ENCODE measurements around the gene TMEM53.
A peak's percentile ranks its signal among the peaks of the same experiment; 100 is the strongest.

TMEM53 gene

DNA sequence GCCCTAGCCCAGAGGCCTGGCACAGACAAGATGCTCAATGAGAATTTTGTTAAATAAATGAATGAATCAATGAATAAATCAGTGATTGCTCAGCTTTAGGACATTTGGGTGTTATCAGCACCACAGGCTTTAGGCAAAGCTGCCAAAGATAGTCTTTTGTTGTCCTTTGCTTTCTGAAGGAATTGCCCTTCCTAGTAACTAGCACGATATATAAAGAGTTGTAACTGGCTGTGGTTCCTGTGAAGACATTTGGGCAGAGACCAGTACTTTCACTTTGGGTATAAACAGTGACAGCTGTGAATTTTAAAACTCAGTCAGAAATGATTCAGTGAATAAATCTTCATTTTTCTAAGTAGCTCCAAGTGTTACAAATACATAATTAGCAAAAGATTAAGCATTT is 43.4 kb upstream of the TMEM53 start:
- no peak overlapping the region for H3K4me3 ChIP-seq (ENCODE audit: low read length in 2 of 2)
- H4K91ac ChIP-seq (ENCODE audit: low read depth, low read length, poor library complexity), result no peak overlapping the region
- no peak overlapping the region for H4K8ac ChIP-seq (ENCODE audit: low read depth, low read length)
- H2BK15ac ChIP-seq (ENCODE audit: low read length), result no peak overlapping the region
- H2AFZ ChIP-seq (ENCODE audit: low read length), result no peak overlapping the region
- no peak overlapping the region for H3K9ac ChIP-seq (ENCODE audit: low read depth, low read length, poor library complexity)
- no peak overlapping the region for H2BK5ac ChIP-seq (ENCODE audit: low read length)
- H3K27me3 ChIP-seq (ENCODE audit: control insufficient read depth in 3 of 3, insufficient read depth in 3 of 3, low read depth in 1 of 3, low read length in 3 of 3), result no peaks in the 10 kb centered on the region
- H2AK5ac ChIP-seq (ENCODE audit: low read depth, low read length), result no peak overlapping the region
- no peak overlapping the region for H3K14ac ChIP-seq (ENCODE audit: low read length)
- H3K4me1 ChIP-seq (ENCODE audit: control insufficient read depth in 2 of 2, insufficient read depth in 1 of 2, low read depth in 1 of 2, low read length in 2 of 2), result peaks cover 0 to 3% of the 10 kb centered on the region in 2 donors
- H3K27ac ChIP-seq (replicated peaks; ENCODE audit: low read length), result no peak overlapping the region
- H3K79me1 ChIP-seq (ENCODE audit: low read depth, low read length), result no peaks in the 10 kb centered on the region
- WGBS, 2 donors (ENCODE audit: extremely low coverage in 2 of 2, insufficient read length in 2 of 2, insufficient replicate concordance in 1 of 2), result no CpG with 5 or more reads among the region's 1 CpG
- no peak overlapping the region for H3K23ac ChIP-seq (ENCODE audit: low read depth, low read length, poor library complexity)
- no peaks in the 10 kb centered on the region for H3K9me3 ChIP-seq (replicated peaks in 1 of 2; ENCODE audit: control insufficient read depth in 2 of 2, insufficient read depth in 1 of 2, low read depth in 1 of 2, low read length in 2 of 2)
- no peak overlapping the region for H3K4ac ChIP-seq (ENCODE audit: low read length)
- no peak for DNase-seq (ENCODE audit: low spot score)
- H3K18ac ChIP-seq (ENCODE audit: low read length), result no peak overlapping the region
- no peak overlapping the region for H2BK12ac ChIP-seq (ENCODE audit: low read length)
- no peak overlapping the region for H2BK120ac ChIP-seq (ENCODE audit: low read depth, low read length)
- no peaks in the 10 kb centered on the region for H3K36me3 ChIP-seq (replicated peaks in 1 of 2; ENCODE audit: control insufficient read depth in 2 of 2, insufficient read depth in 2 of 2, low read length in 2 of 2)
- no peak overlapping the region for H3K4me2 ChIP-seq (ENCODE audit: insufficient read depth, low read length, poor library complexity, severe bottlenecking)

DNA sequence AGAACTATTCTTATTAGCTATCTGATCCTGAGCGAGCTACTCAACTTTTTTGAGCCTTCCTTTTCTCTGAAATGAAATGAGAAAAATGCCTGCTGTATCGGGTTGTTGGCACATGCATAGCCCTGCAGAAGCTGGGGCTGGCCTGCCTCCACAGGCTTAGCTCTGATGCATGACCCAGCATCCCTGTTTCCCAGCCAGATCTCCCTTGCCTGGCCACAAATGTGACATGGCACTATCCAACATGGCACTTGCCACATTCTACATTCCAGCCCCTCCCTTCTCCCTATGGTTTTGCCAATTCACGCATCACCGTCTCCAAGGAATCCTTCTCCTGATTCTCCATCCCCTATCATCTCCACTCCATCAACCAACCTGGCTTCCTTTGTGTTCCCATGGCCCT is 42.9 kb upstream of the TMEM53 start:
- no peak for DNase-seq (ENCODE audit: low spot score)
- Histone ChIP-seq H2BK15ac (ENCODE audit: low read length) (no peak overlapping the region), H3K27ac (replicated peaks; ENCODE audit: low read length) (no peak overlapping the region), H3K18ac (ENCODE audit: low read length) (no peak overlapping the region), H4K8ac (ENCODE audit: low read depth, low read length) (no peak overlapping the region), H2AK5ac (ENCODE audit: low read depth, low read length) (no peak overlapping the region), H3K4me2 (ENCODE audit: insufficient read depth, low read length, poor library complexity, severe bottlenecking) (no peak overlapping the region), H3K27me3 (ENCODE audit: control insufficient read depth in 3 of 3, insufficient read depth in 3 of 3, low read depth in 1 of 3, low read length in 3 of 3) (no peaks in the 10 kb centered on the region), H3K36me3 (replicated peaks in 1 of 2; ENCODE audit: control insufficient read depth in 2 of 2, insufficient read depth in 2 of 2, low read length in 2 of 2) (no peaks in the 10 kb centered on the region), H3K23ac (ENCODE audit: low read depth, low read length, poor library complexity) (no peak overlapping the region), H3K14ac (ENCODE audit: low read length) (no peak overlapping the region), H3K79me1 (ENCODE audit: low read depth, low read length) (no peaks in the 10 kb centered on the region), H2BK120ac (ENCODE audit: low read depth, low read length) (no peak overlapping the region), H3K9ac (ENCODE audit: low read depth, low read length, poor library complexity) (no peak overlapping the region), H4K91ac (ENCODE audit: low read depth, low read length, poor library complexity) (no peak overlapping the region), H3K9me3 (replicated peaks in 1 of 2; ENCODE audit: control insufficient read depth in 2 of 2, insufficient read depth in 1 of 2, low read depth in 1 of 2, low read length in 2 of 2) (no peaks in the 10 kb centered on the region), H2AFZ (ENCODE audit: low read length) (no peak overlapping the region), H2BK12ac (ENCODE audit: low read length) (no peak overlapping the region), H2BK5ac (ENCODE audit: low read length) (no peak overlapping the region), H3K4me3 (ENCODE audit: low read length in 2 of 2) (no peak overlapping the region), H3K4ac (ENCODE audit: low read length) (no peak overlapping the region), H3K4me1 (ENCODE audit: control insufficient read depth in 2 of 2, insufficient read depth in 1 of 2, low read depth in 1 of 2, low read length in 2 of 2) (peaks cover 0 to 3% of the 10 kb centered on the region in 2 donors)
- WGBS, 2 donors (ENCODE audit: extremely low coverage in 2 of 2, insufficient read length in 2 of 2, insufficient replicate concordance in 1 of 2), result no CpG with 5 or more reads among the region's 4 CpGs

DNA sequence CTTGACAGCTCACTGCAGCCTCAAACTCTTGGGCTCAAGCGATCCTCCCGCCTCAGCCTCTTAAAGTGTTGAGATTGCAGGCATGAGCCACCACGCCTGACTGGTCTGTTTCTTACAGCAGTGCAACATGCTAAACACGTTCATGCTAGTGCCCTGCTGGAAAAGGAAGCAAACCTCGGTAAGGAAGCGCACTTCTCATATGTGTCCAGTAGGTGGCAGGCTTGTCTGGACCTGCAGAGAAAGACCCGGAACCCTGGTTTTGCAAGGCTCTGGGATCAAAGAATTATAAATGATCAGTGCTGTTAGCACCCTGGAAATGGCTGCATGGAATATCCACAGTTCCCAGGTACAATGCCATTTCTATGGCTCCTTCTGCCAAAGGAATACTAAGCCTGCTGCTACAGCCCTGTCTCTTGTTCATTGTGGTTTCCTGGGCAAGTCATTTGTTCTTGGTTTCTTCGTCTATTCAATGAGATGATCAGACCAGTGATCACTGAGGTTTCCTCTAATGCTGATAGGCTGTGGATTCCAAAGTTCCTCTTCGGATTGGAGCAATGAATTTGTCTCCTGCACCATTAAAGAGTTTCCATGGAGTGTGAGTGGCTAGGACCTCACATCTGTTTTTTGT is 40.8 kb upstream of the TMEM53 start:
- Histone ChIP-seq H2AFZ (ENCODE audit: low read length) (peak overlapping the region; percentile 72), H2BK15ac (ENCODE audit: low read length) (no peak overlapping the region), H3K9me3 (replicated peaks in 1 of 2; ENCODE audit: control insufficient read depth in 2 of 2, insufficient read depth in 1 of 2, low read depth in 1 of 2, low read length in 2 of 2) (no peaks in the 10 kb centered on the region), H3K9ac (ENCODE audit: low read depth, low read length, poor library complexity) (no peak overlapping the region), H3K4me3 (ENCODE audit: low read length in 2 of 2) (no peak overlapping the region), H3K4me2 (ENCODE audit: insufficient read depth, low read length, poor library complexity, severe bottlenecking) (no peak overlapping the region), H3K23ac (ENCODE audit: low read depth, low read length, poor library complexity) (no peak overlapping the region), H3K18ac (ENCODE audit: low read length) (no peak overlapping the region), H3K27ac (replicated peaks; ENCODE audit: low read length) (no peak overlapping the region), H3K27me3 (ENCODE audit: control insufficient read depth in 3 of 3, insufficient read depth in 3 of 3, low read depth in 1 of 3, low read length in 3 of 3) (no peaks in the 10 kb centered on the region), H4K8ac (ENCODE audit: low read depth, low read length) (no peak overlapping the region), H3K14ac (ENCODE audit: low read length) (no peak overlapping the region), H4K91ac (ENCODE audit: low read depth, low read length, poor library complexity) (no peak overlapping the region), H3K4ac (ENCODE audit: low read length) (no peak overlapping the region), H2BK120ac (ENCODE audit: low read depth, low read length) (no peak overlapping the region), H3K4me1 (ENCODE audit: control insufficient read depth in 2 of 2, insufficient read depth in 1 of 2, low read depth in 1 of 2, low read length in 2 of 2) (peaks cover 0 to 3% of the 10 kb centered on the region in 2 donors), H2BK12ac (ENCODE audit: low read length) (no peak overlapping the region), H3K36me3 (replicated peaks in 1 of 2; ENCODE audit: control insufficient read depth in 2 of 2, insufficient read depth in 2 of 2, low read length in 2 of 2) (no peaks in the 10 kb centered on the region), H2BK5ac (ENCODE audit: low read length) (no peak overlapping the region), H2AK5ac (ENCODE audit: low read depth, low read length) (no peak overlapping the region), H3K79me1 (ENCODE audit: low read depth, low read length) (no peaks in the 10 kb centered on the region)
- WGBS, 2 donors (ENCODE audit: extremely low coverage in 2 of 2, insufficient read length in 2 of 2, insufficient replicate concordance in 1 of 2), result no CpG with 5 or more reads among the region's 9 CpGs
- peak; percentile 61 for DNase-seq (ENCODE audit: low spot score)

DNA sequence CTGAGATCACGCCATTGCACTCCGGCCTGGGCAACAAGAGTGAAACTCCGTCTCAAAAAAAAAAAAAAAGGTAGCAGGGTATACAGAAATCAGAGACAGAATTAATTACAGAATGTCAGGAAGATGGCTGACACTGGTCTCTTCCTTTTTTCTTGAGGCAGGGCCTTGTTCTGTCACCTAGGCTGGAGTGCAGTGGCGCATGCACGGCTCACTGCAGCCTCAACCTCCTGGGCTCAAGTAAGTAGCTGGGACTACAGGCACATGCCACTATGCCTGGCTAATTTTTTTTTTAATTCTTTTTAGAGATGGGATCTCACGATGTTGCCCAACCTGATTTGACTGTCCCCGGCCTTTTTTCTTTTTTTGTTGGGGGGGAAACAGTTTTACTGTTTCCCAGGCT is 40.3 kb upstream of the TMEM53 start:
- H4K8ac ChIP-seq (ENCODE audit: low read depth, low read length), result no peak overlapping the region
- no peaks in the 10 kb centered on the region for H3K9me3 ChIP-seq (replicated peaks in 1 of 2; ENCODE audit: control insufficient read depth in 2 of 2, insufficient read depth in 1 of 2, low read depth in 1 of 2, low read length in 2 of 2)
- H3K27me3 ChIP-seq (ENCODE audit: control insufficient read depth in 3 of 3, insufficient read depth in 3 of 3, low read depth in 1 of 3, low read length in 3 of 3), result no peaks in the 10 kb centered on the region
- no CpG with 5 or more reads among the region's 7 CpGs for WGBS, 2 donors (ENCODE audit: extremely low coverage in 2 of 2, insufficient read length in 2 of 2, insufficient replicate concordance in 1 of 2)
- no peak overlapping the region for H3K18ac ChIP-seq (ENCODE audit: low read length)
- no peak overlapping the region for H3K23ac ChIP-seq (ENCODE audit: low read depth, low read length, poor library complexity)
- H2BK12ac ChIP-seq (ENCODE audit: low read length), result no peak overlapping the region
- H3K4ac ChIP-seq (ENCODE audit: low read length), result no peak overlapping the region
- no peak for DNase-seq (ENCODE audit: low spot score)
- no peaks in the 10 kb centered on the region for H3K36me3 ChIP-seq (replicated peaks in 1 of 2; ENCODE audit: control insufficient read depth in 2 of 2, insufficient read depth in 2 of 2, low read length in 2 of 2)
- H3K4me2 ChIP-seq (ENCODE audit: insufficient read depth, low read length, poor library complexity, severe bottlenecking), result no peak overlapping the region
- peak overlapping the region; percentile 72 for H2AFZ ChIP-seq (ENCODE audit: low read length)
- no peak overlapping the region for H4K91ac ChIP-seq (ENCODE audit: low read depth, low read length, poor library complexity)
- H2BK5ac ChIP-seq (ENCODE audit: low read length), result no peak overlapping the region
- H3K14ac ChIP-seq (ENCODE audit: low read length), result no peak overlapping the region
- no peak overlapping the region for H2BK120ac ChIP-seq (ENCODE audit: low read depth, low read length)
- H3K4me3 ChIP-seq (ENCODE audit: low read length in 2 of 2), result no peak overlapping the region
- no peaks in the 10 kb centered on the region for H3K79me1 ChIP-seq (ENCODE audit: low read depth, low read length)
- H3K9ac ChIP-seq (ENCODE audit: low read depth, low read length, poor library complexity), result no peak overlapping the region
- H3K4me1 ChIP-seq (ENCODE audit: control insufficient read depth in 2 of 2, insufficient read depth in 1 of 2, low read depth in 1 of 2, low read length in 2 of 2), result peaks cover 0 to 3% of the 10 kb centered on the region in 2 donors
- H3K27ac ChIP-seq (replicated peaks; ENCODE audit: low read length), result no peak overlapping the region
- no peak overlapping the region for H2BK15ac ChIP-seq (ENCODE audit: low read length)
- H2AK5ac ChIP-seq (ENCODE audit: low read depth, low read length), result no peak overlapping the region

Data from neuronal stem cell (in vitro differentiated cells).